ENCODE results near the gene DPP6.

DNA sequence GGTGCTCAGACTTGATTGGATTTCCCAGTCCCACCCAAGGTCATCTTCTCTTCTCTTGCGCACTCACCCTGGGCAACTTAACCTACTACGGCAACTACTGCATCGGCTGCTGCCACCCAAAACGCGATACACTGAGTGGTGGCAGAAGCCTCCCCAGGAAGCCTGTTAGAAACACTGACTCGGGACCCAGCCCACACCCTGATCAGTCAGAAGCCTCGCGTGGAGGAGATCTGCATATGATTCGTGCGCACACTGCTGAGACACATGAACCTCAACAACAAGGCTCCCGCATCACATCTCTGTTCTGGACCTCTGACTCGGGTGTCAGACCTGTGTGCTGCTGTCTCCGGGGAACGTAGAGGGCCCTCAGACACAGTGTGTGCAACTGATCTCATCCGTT, 531.3 kb downstream of the DPP6 start:
- TF ChIP-seq, protein P1, sequence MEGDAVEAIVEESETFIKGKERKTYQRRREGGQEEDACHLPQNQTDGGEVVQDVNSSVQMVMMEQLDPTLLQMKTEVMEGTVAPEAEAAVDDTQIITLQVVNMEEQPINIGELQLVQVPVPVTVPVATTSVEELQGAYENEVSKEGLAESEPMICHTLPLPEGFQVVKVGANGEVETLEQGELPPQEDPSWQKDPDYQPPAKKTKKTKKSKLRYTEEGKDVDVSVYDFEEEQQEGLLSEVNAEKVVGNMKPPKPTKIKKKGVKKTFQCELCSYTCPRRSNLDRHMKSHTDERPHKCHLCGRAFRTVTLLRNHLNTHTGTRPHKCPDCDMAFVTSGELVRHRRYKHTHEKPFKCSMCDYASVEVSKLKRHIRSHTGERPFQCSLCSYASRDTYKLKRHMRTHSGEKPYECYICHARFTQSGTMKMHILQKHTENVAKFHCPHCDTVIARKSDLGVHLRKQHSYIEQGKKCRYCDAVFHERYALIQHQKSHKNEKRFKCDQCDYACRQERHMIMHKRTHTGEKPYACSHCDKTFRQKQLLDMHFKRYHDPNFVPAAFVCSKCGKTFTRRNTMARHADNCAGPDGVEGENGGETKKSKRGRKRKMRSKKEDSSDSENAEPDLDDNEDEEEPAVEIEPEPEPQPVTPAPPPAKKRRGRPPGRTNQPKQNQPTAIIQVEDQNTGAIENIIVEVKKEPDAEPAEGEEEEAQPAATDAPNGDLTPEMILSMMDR (IDR thresholded peaks at IDR 0.05; ENCODE audit: poor library complexity): no peak
- TF ChIP-seq EZH2 (IDR thresholded peaks at IDR 0.05; ENCODE audit: borderline replicate concordance): no peak
